CD4-positive, alpha-beta memory T cell (primary cell): Measurements from ENCODE around the gene CTDSPL. TPM values are rescaled to one million over a fixed set of nuclear protein-coding genes. Genes with fewer than 3 reads are reported as not detected.

Experiments
- CTCF ChIA-PET: fragments of 350-600 bp; sonication (Branson Sonifier 250); formaldehyde crosslinking; loops from one replicate; lab custom pipeline; 2021; ENCODE audit warnings: inconsistent platforms; ENCODE audit not compliant: partially characterized antibody; lab: Charles Lee
- POLR2A ChIA-PET: fragments of 350-600 bp; sonication (Branson Sonifier 250); formaldehyde crosslinking; loops from one replicate; lab custom pipeline; 2021; ENCODE audit not compliant: partially characterized antibody; lab: Charles Lee
- DNase-seq, 5 donors: peaks; one replicate each; pipeline versions ENCODE4 v3.0.0 to v3.0.0-alpha.2; 2020 to 2022; ENCODE audit warnings: mixed read lengths in 1 of 5
- H3K27ac ChIP-seq: one replicate; pipeline ENCODE4 v1.7.0; 2013; ENCODE audit warnings: low read depth, low read length
- H3K27me3 ChIP-seq: 2 replicates; pipeline ENCODE4 v1.7.0; 2013; ENCODE audit warnings: mild to moderate bottlenecking, low read length, moderate library complexity; ENCODE audit not compliant: insufficient read depth
- H3K36me3 ChIP-seq: 2 replicates; pipeline ENCODE4 v1.7.0; 2013; ENCODE audit warnings: mild to moderate bottlenecking, low read length, moderate library complexity; ENCODE audit not compliant: insufficient read depth
- H3K4me1 ChIP-seq: 2 replicates; pipeline ENCODE4 v1.7.0; 2013; ENCODE audit warnings: mild to moderate bottlenecking, low read length, moderate library complexity; ENCODE audit not compliant: insufficient read depth
- H3K4me3 ChIP-seq, 2 donors: one replicate each; pipeline ENCODE4 v1.7.0; 2013; ENCODE audit warnings: low read length in 2 of 2, mild to moderate bottlenecking in 1 of 2
- H3K9me3 ChIP-seq, 2 donors: one replicate each; pipeline ENCODE4 v1.7.0; 2013; ENCODE audit warnings: low read length in 2 of 2, control low read depth in 1 of 2; ENCODE audit not compliant: control insufficient read depth in 1 of 2
- H3K27ac Mint-ChIP-seq, 7 donors: one replicate each; pipeline ENCODE4 v1.8.0; 2020 to 2021; ENCODE audit warnings: mixed read lengths in 7 of 7, mild to moderate bottlenecking in 6 of 7, inconsistent platforms in 3 of 7, moderate library complexity in 3 of 7
- H3K27me3 Mint-ChIP-seq, 2 donors: one replicate each; pipeline ENCODE4 v1.8.0; 2020 to 2021; ENCODE audit warnings: mixed read lengths in 2 of 2
- H3K36me3 Mint-ChIP-seq, 2 donors: one replicate each; pipeline ENCODE4 v1.8.0; 2020 to 2021; ENCODE audit warnings: mixed read lengths in 2 of 2, inconsistent platforms in 1 of 2, mild to moderate bottlenecking in 1 of 2
- H3K4me1 Mint-ChIP-seq, 4 donors: one replicate each; pipeline ENCODE4 v1.8.0; 2020 to 2021; ENCODE audit warnings: mixed read lengths in 4 of 4, mild to moderate bottlenecking in 1 of 4
- H3K4me3 Mint-ChIP-seq, 8 donors: one replicate each; pipeline ENCODE4 v1.8.0; 2020 to 2021; ENCODE audit warnings: mixed read lengths in 8 of 8, mild to moderate bottlenecking in 7 of 8, moderate library complexity in 6 of 8, inconsistent platforms in 3 of 8
- H3K9me3 Mint-ChIP-seq, 8 donors: one replicate each; pipeline ENCODE4 v1.8.0; 2020 to 2021; ENCODE audit warnings: mixed read lengths in 8 of 8, mild to moderate bottlenecking in 5 of 8, inconsistent platforms in 3 of 8, moderate library complexity in 1 of 8
- intact Hi-C: fragments of 100-400 bp; cut with micrococcal nuclease; formaldehyde crosslinking; loops from one replicate; pipeline ENCODE4 v1.15.1; 2023
- polyA plus RNA-seq, 2 donors: library from polyadenylated mRNA; unstranded; fragments of 300-500 nt; fragmentation: Illumina TruSeq; gene quantifications; one replicate each; pipeline ENCODE4 v1.2.3, GENCODE V29; 2021
- total RNA-seq, 2 experiments: library from RNA; stranded (reverse); gene quantifications; one replicate each; pipeline ENCODE4 v1.2.3, GENCODE V29; 2021

CTDSPL gene
- total and polyA plus RNA-seq, 4 experiments from 2014 or later: 0.08 to 0.73 (median 0.61) TPM; not detected in 1

DNA sequence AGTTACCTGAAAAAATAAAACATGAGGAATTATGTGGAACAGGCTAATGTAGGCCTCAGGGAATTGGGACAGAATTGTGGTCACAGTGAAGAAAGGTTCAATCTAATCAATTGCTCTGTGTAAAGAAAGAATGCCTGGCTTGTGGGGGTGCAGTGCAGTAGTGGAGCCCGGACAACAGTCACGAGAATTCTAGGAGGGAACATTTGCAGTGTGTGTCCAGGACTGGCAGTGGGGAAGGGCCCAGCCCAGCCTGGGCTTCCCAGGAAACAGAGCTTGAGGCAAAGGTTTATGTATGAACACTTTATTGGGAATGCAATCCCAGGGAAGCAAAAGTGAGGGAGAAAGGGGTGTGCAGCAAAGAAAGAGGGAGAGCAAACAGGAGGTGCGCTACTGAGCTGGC lies 29.2 kb upstream of the CTDSPL start:
- Histone ChIP-seq H3K4me1 (no peaks in the 10 kb centered on the region), H3K36me3 (no peaks in the 10 kb centered on the region), H3K27me3 (no peaks in the 10 kb centered on the region), H3K27ac (no peak overlapping the region), H3K4me3 (no peak overlapping the region), H3K9me3 (peaks cover 0 to 2% of the 10 kb centered on the region in 2 donors)
- Mint-ChIP-seq H3K9me3 (no peaks in the 10 kb centered on the region), H3K27me3 (peaks cover 9 to 14% of the 10 kb centered on the region in 2 donors), H3K27ac (no peak overlapping the region), H3K4me3 (no peak overlapping the region), H3K36me3 (no peaks in the 10 kb centered on the region), H3K4me1 (no peaks in the 10 kb centered on the region)
- POLR2A ChIA-PET: no interaction called here
- CTCF ChIA-PET: no interaction called here
- intact Hi-C loops: no loop called here
- no peak for DNase-seq

DNA sequence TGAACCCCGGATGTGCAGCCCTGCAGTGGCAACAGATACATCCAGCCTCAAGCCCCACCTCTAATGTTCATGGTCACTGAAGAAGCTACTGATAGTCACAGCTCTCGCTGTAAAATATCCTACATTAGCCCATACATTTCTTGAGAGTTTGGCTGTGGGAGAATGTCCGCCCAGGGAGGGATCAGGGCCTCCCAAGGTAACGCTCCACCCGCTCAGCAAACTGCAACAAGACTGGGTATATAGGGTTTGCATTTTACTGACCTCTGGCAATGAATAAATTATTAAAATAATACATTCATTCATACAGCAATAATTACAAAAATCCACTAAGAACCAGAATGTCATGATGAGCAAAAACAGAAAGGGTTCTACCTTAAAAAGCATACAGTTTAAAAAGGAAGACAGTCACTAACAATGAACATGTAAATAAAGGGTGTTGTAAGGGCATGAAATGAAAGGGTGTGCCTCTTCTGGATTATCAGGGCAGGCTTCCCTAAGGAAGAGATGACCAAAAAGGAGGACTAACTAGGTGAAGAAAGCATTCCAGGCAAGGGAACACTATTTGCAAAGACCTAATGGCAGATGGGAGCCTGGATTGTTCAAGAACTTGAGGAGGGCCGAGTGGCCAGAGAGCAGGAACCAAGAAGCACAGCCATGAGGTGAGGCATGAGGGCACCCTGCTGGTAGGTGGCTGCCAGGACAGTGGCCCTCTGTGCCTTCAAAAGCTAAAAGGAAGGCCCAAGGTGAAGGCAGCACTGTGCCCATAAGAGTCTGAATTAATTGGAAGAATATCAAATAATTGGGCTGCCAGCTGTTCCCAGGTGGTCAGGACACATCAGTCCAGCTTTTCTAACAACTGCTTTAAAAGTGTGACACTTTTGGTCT lies 28.1 kb upstream of the CTDSPL start:
- intact Hi-C loops: no loop called here
- H3K27ac ChIP-seq: no peak overlapping the region
- Mint-ChIP-seq H3K27me3 (peaks cover 3 to 11% of the 10 kb centered on the region in 2 donors), H3K27ac (no peak overlapping the region), H3K4me1 (no peaks in the 10 kb centered on the region), H3K4me3 (no peak overlapping the region), H3K36me3 (no peaks in the 10 kb centered on the region), H3K9me3 (no peaks in the 10 kb centered on the region)
- no peaks in the 10 kb centered on the region for H3K9me3 ChIP-seq
- DNase-seq: no peak
- H3K4me1 ChIP-seq: no peaks in the 10 kb centered on the region
- H3K4me3 ChIP-seq: no peak overlapping the region
- H3K27me3 ChIP-seq: no peaks in the 10 kb centered on the region
- ChIA-PET POLR2A (no interaction called here), CTCF (no interaction called here)
- H3K36me3 ChIP-seq: no peaks in the 10 kb centered on the region

DNA sequence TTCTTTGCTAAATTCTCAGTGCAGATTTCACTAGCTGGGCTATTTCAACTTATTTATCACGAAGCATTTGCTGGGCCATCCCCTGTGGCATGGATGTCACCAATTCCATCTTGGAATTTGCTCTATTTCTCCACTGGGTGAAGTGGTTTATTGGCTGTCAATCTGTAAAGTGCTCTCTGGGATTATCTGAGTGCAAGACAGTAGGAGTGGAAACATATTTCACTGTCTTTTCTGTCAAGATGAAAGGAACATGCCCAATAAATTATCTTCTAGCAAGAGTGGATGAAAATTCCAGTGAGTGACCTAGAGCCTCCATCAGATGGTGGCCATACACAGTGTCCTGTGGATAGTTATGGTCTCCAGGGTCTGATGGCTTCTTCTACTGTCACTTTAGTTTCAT lies 25.1 kb upstream of the CTDSPL start:
- Histone ChIP-seq H3K27ac (no peak overlapping the region), H3K27me3 (no peaks in the 10 kb centered on the region), H3K9me3 (no peaks in the 10 kb centered on the region), H3K4me1 (no peaks in the 10 kb centered on the region), H3K4me3 (no peak overlapping the region), H3K36me3 (no peaks in the 10 kb centered on the region)
- H3K4me1 Mint-ChIP-seq: no peaks in the 10 kb centered on the region
- intact Hi-C loops: no loop called here
- H3K9me3 Mint-ChIP-seq: peaks cover 0 to 2% (median 0%) of the 10 kb centered on the region in 8 donors
- H3K27me3 Mint-ChIP-seq: peaks cover 4 to 11% of the 10 kb centered on the region in 2 donors
- no peak overlapping the region for H3K27ac Mint-ChIP-seq
- CTCF ChIA-PET: no interaction called here
- H3K36me3 Mint-ChIP-seq: no peaks in the 10 kb centered on the region
- no peak for DNase-seq
- H3K4me3 Mint-ChIP-seq: no peak overlapping the region
- POLR2A ChIA-PET: no interaction called here

DNA sequence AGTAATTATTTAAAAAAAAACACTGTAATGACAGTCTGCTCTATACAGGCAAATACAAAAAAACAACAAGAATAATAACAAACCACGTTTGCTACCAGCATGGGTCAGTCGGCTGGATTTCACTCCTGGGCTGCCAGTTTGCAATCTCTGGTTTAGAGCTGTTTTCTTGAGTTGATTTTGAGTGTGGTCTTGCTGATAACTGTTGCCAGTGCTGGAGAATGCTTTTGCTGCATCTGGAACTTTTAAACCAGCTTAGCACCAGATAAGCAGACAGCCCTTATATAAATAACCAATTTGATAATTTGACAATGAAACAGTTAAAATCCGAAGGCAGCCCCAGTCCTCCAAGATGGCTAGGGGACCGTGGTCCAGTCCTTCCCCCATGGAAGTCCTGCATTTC lies 14.0 kb upstream of the CTDSPL start:
- Mint-ChIP-seq H3K4me3 (no peak overlapping the region), H3K27me3 (peaks cover 1 to 2% of the 10 kb centered on the region in 2 donors), H3K36me3 (no peaks in the 10 kb centered on the region), H3K4me1 (no peaks in the 10 kb centered on the region), H3K27ac (no peak overlapping the region), H3K9me3 (peaks cover 0 to 3% (median 0%) of the 10 kb centered on the region in 8 donors)
- no peak overlapping the region for H3K27ac ChIP-seq
- no peak overlapping the region for H3K4me3 ChIP-seq
- no peaks in the 10 kb centered on the region for H3K9me3 ChIP-seq
- POLR2A ChIA-PET: no interaction called here
- no peaks in the 10 kb centered on the region for H3K4me1 ChIP-seq
- no peaks in the 10 kb centered on the region for H3K27me3 ChIP-seq
- no peaks in the 10 kb centered on the region for H3K36me3 ChIP-seq
- no peak for DNase-seq
- CTCF ChIA-PET: no interaction called here
- intact Hi-C loops: no loop called here

DNA sequence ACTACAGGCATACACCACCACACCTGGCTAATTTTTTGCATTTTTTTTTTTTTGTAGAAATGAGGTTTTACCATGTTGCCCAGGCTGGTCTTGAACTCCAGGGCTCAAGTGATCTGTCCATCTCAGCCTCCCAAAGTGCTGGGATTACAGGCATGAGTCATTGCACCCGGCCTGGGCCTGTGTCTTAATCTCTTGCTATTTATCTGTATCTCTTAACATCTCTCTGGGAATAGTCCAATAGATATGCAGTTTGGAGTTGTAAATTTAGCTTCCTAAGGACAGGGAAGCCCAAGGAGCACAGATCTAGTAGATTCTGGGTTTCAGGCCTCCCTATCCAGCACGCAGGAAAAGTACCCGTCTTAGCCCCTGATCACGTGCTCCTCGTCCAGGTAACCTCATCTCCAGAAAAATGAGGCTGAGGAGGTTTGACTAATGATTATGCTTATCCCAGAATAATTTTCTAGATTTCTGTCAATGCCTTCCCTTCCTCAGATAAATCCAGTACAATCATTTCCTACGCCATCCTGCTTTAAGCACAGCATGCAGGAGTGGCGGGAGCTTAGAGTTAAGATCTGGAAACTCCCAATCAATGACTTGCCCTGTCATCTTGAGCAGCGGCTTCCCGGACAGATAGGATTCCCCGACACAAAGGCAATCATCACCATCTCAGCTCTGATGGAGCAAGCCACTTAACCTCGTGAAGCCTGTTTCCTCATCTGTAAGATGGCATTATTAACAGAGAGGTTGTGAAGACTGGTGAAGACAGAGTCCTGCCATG lies 12.3 kb upstream of the CTDSPL start:
- Mint-ChIP-seq H3K4me1 (no peaks in the 10 kb centered on the region), H3K36me3 (no peaks in the 10 kb centered on the region), H3K9me3 (no peaks in the 10 kb centered on the region), H3K4me3 (no peak overlapping the region), H3K27ac (no peak overlapping the region), H3K27me3 (no peaks in the 10 kb centered on the region)
- Histone ChIP-seq H3K4me3 (no peak overlapping the region), H3K27me3 (no peaks in the 10 kb centered on the region), H3K27ac (no peak overlapping the region), H3K9me3 (no peaks in the 10 kb centered on the region), H3K4me1 (no peaks in the 10 kb centered on the region), H3K36me3 (no peaks in the 10 kb centered on the region)
- CTCF ChIA-PET: no interaction called here
- no peak for DNase-seq
- intact Hi-C loops: no loop called here
- POLR2A ChIA-PET: no interaction called here

DNA sequence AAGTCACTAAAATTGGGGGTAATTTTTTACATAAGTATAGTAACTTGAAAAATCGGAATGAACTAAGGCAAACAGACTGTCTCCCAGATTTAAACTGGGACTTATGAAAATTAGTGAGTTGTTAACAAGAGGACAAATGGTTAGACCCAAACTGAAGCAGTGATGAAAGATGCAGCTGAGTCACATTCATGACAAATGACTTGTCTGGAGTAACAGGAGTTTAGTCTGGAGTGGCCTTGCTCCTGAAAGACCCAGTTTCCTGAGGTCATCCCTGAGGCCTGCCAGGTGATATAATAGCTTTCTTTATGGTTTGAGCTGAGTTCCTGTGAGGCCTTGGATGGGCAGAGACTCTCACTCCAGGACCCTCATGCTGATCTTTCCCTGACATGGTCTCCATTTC lies 9.6 kb upstream of the CTDSPL start:
- ChIA-PET POLR2A (no interaction called here), CTCF (no interaction called here)
- Histone ChIP-seq H3K9me3 (no peaks in the 10 kb centered on the region), H3K4me1 (no peaks in the 10 kb centered on the region), H3K36me3 (no peaks in the 10 kb centered on the region), H3K4me3 (no peak overlapping the region), H3K27ac (no peak overlapping the region), H3K27me3 (no peaks in the 10 kb centered on the region)
- Mint-ChIP-seq H3K27me3 (peaks cover 0 to 4% of the 10 kb centered on the region in 2 donors), H3K36me3 (no peaks in the 10 kb centered on the region), H3K9me3 (no peaks in the 10 kb centered on the region), H3K4me3 (no peak overlapping the region), H3K27ac (no peak overlapping the region), H3K4me1 (no peaks in the 10 kb centered on the region)
- no peak for DNase-seq
- intact Hi-C loops: no loop called here

DNA sequence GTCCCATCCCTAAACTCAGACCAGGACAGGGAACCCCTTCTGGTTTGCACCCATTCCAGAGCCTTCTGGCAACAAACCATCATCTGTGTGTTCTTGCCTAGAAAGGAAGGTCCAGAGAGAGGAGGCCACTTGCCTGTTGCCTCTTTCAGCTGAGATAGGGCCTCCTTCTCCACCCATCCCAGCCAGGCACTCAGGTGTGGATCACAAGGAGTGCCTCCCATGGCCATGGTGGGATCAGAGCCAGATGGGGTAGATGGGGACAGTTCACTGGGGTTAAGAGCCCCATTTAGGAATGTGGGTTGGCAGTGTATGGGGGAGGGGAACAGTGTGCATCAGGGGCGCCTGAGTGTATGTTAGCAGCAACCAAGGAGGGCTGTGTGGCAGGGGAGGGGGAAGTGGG lies 8.9 kb upstream of the CTDSPL start:
- POLR2A ChIA-PET: no interaction called here
- H3K4me1 Mint-ChIP-seq: no peaks in the 10 kb centered on the region
- H3K4me3 Mint-ChIP-seq: no peak overlapping the region
- DNase-seq: no peak
- H3K9me3 Mint-ChIP-seq: no peaks in the 10 kb centered on the region
- H3K9me3 ChIP-seq: no peaks in the 10 kb centered on the region
- H3K36me3 Mint-ChIP-seq: no peaks in the 10 kb centered on the region
- intact Hi-C loops: no loop called here
- no peak overlapping the region for H3K27ac Mint-ChIP-seq
- no peaks in the 10 kb centered on the region for H3K27me3 ChIP-seq
- no peaks in the 10 kb centered on the region for H3K4me1 ChIP-seq
- no peaks in the 10 kb centered on the region for H3K36me3 ChIP-seq
- CTCF ChIA-PET: interaction anchor here (0.7 to 1.8 kb wide), 2 partner anchors 16 to 58 kb away, joined by 3 to 4 read pairs; no protein-coding TSS in a partner anchor
- H3K27ac ChIP-seq: no peak overlapping the region
- H3K4me3 ChIP-seq: no peak overlapping the region
- peaks cover 0 to 11% of the 10 kb centered on the region in 2 donors for H3K27me3 Mint-ChIP-seq
